Choroid plexus epithelial cell (primary cell): ENCODE data around the gene B3GAT2.

Source experiments
- DNase-seq: peaks from one replicate; pipeline ENCODE4 v3.0.0-alpha.2; 2010; ENCODE audit warnings: low read depth
- H3K4me3 ChIP-seq: 2 replicates; pipeline ENCODE4 v1.5.1; 2011; ENCODE audit warnings: low read depth, mild to moderate bottlenecking, control low read depth, low read length, moderate library complexity
- CTCF ChIP-seq: conservative IDR thresholded peaks from 2 replicates; pipeline ENCODE4 v1.5.1; 2011; ENCODE audit warnings: low read depth, mild to moderate bottlenecking, control low read depth, inconsistent platforms, low read length, moderate library complexity

Gene B3GAT2

GRCh38 chr6:70879496-70879895 is 77.4 kb downstream of the B3GAT2 start:
- DNase-seq: no peak
- no peak for TF ChIP-seq CTCF
- no peak overlapping the region for H3K4me3 ChIP-seq

- no peak overlapping the region for H3K4me3 ChIP-seq
- TF ChIP-seq CTCF: no peak
- DNase-seq: no peak
Observed at GRCh38 chr6:70874181-70874913, 82.5 kb downstream of the B3GAT2 start.

GRCh38 chr6:70872469-70872868 is 84.4 kb downstream of the B3GAT2 start:
- DNase-seq: no peak
- no peak for TF ChIP-seq CTCF
- H3K4me3 ChIP-seq: no peak overlapping the region

- H3K4me3 ChIP-seq: no peak overlapping the region
- no peak for DNase-seq
- no peak for TF ChIP-seq CTCF
Observed at GRCh38 chr6:70864401-70864800, 92.5 kb downstream of the B3GAT2 start.

GRCh38 chr6:70863343-70863742 is 93.5 kb downstream of the B3GAT2 start:
- no peak overlapping the region for H3K4me3 ChIP-seq
- TF ChIP-seq CTCF: no peak
- no peak for DNase-seq

GRCh38 chr6:70860920-70861319 is 95.9 kb downstream of the B3GAT2 start:
- DNase-seq: no peak
- no peak overlapping the region for H3K4me3 ChIP-seq
- TF ChIP-seq CTCF: no peak

GRCh38 chr6:70860045-70860444 is 96.8 kb downstream of the B3GAT2 start:
- TF ChIP-seq CTCF: no peak
- DNase-seq: no peak
- H3K4me3 ChIP-seq: no peak overlapping the region
